NCI-H524 (cell line): Measurements from ENCODE around the gene KIAA0825.

Source experiments
- DNase-seq, 2 experiments: peaks; one replicate each; lab custom pipeline; 2025; lab: John Stamatoyannopoulos, UW

The KIAA0825 gene

GRCh38 chr5:94508461-94509148 is 109.8 kb downstream of the KIAA0825 start:
- peak in 1 of 2 experiments; percentile 11 for DNase-seq

GRCh38 chr5:94505327-94506068 is 112.9 kb downstream of the KIAA0825 start:
- no peak for DNase-seq

GRCh38 chr5:94503677-94504076 is 114.7 kb downstream of the KIAA0825 start:
- peak; percentile 57 to 88 for DNase-seq

DNA sequence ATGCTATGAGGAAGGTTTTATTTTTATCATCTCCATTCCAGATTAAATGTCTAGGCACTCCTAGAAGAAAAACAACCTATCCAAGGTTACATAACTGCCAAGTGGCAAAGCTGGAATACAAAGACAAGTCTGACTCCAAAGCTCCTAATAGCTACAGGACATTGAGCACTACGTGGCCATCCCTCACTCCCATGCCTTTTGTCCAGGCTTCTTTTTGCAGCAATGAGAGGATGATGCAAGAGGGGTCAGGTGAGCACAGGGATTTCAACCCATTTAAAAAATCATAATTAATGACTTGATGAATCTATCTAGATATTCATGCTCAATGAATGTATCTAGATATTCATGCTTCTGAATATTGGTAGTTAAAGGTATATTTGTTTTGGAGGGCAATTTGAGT is 117.0 kb downstream of the KIAA0825 start:
- DNase-seq = peak in 1 of 2 experiments; percentile 7

DNA sequence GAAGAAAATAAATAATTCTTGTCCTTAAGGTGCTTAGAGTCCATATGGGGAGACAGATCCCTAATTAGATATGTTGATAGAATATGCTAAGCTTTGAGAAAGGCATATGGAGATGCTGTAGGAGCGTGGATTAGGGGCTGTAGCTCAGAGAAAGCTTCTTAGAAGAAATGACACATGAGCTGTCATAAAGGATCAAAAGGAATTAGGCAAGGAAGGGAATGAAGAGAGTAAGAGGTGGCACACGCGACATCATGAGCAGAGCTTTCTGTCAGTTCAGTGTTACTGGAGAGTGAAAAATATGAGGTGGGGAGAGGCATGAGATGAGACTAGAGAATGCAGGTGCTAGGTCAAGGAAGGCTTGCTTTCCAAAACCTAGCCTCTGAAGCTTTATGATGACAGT is 118.6 kb downstream of the KIAA0825 start:
- peak; percentile 90 to 97 for DNase-seq

DNA sequence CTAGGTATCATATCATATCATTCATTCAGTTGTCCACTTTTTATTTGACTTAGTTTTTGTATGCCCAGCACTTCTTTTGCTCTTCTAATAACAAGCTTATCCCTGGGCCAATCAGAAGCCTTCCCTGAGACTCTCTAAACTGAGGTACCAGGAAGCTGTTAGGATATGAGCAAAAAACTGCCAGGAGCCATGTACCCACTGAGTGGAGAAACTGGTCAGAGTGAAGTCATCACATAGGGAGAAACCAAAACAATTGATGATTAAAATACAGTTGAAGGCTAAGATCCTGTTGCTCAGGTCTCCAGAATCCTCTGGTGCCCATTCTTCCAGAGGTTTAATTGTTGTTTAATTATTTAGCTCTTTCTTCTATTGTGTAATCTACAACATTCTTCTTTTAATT is 120.2 kb downstream of the KIAA0825 start:
- DNase-seq = no peak

- no peak for DNase-seq
Measured at GRCh38 chr5:94485067-94485466, 133.3 kb downstream of the KIAA0825 start.

- DNase-seq = no peak
Measured at GRCh38 chr5:94481059-94481458, 137.3 kb downstream of the KIAA0825 start.

GRCh38 chr5:94480486-94480885 is 137.9 kb downstream of the KIAA0825 start:
- no peak for DNase-seq

GRCh38 chr5:94473936-94474335 is 144.5 kb downstream of the KIAA0825 start:
- no peak for DNase-seq

DNA sequence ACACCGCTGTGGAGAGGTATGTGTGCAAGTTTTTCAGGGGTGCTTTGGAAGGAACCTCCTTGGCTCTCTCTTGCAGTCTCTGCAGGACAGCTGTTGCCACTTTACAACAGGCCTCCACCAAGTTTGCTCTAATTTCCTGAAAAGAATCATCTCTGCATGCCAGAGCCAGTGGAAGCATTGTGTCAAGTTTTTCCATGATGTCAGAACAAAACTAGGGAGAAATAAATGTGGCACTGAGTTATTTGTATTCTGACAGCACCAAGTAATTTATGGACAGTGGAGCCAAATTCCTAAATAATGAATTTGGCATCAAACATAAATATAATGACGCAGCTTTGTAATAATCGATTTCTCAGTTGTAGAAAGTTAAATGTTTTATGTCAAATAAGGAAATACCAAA is 146.9 kb downstream of the KIAA0825 start:
- DNase-seq = peak in 1 of 2 experiments; percentile 2

DNA sequence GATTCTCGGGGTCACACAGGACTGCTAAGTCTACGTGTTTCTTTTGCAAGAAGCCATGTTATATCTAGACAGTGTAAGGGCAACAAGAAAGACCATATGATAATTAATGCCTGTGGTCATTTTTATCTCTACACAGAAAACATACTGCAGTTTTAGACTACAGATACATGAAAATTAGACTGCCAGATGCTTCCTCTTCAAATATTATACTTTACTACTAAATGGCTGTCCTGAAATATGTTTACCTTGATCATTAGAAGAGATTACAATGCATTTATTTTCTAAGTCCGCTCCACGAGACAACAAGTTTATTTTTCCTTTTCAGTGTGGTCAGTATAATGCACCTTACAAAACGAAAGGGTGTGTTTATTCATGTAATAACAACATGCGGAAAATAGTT is 147.6 kb downstream of the KIAA0825 start:
- DNase-seq = no peak

DNA sequence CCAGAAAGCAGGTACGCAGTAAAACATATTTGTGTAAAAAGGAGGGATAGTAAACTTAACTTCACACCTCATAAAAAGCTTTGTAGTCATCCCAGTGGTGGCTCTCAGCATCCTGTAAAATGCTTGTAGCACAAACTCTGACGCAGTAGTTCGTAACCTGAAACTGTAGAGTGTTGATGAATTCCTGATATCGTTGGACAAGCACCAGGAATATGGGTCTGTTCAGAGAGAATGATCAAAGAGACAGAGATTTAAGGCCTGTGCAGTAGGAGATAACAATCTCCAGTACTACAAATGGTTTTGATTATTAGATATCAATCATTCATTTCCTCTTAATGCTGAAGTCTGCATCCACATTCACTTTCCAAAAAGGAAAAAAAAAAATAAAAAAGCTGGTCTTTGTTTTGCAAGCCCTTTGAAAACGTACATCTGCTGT is 148.5 kb downstream of the KIAA0825 start:
- DNase-seq = peak in 1 of 2 experiments; percentile 26

DNA sequence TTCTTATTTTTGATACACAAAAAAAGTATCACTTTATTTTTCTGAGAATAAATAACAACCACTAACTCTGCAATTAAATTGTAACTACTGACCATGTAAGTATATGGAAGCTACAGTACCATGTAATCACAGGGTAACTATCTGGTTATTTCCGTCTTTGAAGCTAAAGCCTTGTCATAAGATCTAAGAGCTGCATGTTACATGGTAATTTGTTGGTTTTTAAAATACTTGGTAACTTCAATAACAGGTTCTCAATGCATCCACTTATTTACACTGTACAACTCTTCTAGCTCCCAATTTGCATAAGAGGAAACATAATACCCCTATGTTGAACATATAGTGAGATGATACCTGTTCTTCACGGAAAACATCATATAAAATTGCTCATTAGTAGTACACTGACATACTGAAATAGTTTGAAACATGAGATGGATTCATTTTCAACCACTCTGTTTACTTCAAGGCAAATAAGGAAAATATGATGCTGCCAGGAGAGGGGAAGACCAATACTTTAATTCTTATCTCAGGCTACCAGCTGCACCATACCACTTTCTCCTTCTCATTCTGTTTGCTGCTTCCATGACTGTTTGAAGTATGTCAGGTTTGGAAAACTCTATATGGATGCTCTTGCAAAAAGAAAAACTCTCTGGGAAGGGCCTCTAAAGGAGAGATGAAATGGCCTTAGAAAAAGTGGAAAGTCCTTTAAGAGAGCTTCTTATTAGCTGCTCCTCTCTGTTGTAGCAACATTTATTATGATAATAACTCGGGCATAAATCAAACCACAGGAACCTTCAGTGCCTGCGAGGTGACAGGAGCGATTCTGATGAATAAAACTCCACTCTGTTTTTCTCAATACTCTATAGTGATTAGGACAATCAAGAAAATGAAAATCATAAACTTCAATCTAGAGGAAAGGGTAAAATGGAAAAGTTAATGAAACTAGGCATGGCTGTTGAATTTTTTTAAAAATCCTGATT is 150.2 kb downstream of the KIAA0825 start:
- peak; percentile 18 to 68 for DNase-seq

- DNase-seq = peak in 1 of 2 experiments; percentile 76
Measured at GRCh38 chr5:94467346-94467953, 151.0 kb downstream of the KIAA0825 start.

- DNase-seq = no peak
Measured at GRCh38 chr5:94463739-94464138, 154.7 kb downstream of the KIAA0825 start.

- DNase-seq = no peak
Measured at GRCh38 chr5:94461131-94461530, 157.3 kb downstream of the KIAA0825 start.

- DNase-seq = no peak
Measured at GRCh38 chr5:94459915-94460314, 158.5 kb downstream of the KIAA0825 start.

GRCh38 chr5:94457788-94458187 is 160.6 kb downstream of the KIAA0825 start:
- DNase-seq = no peak

DNA sequence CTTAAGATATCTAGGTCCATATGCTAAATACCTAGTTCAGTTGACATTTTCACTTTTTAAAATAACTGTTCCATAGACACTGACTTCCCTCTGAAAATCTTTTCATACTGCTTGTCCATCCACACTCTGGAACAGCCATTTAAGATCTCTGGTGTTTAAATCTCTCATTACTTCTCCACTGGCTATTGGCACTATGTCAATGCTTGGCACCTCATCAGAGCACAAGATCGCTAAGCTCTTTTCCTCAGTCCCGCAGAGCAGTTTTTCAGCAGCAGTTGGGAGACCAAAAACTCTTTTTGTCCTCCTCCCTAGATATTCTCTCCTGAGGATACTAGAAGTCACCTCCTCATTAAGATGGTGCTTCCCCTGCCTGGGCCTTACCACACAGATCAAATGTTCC is 172.7 kb downstream of the KIAA0825 start:
- DNase-seq = no peak

DNA sequence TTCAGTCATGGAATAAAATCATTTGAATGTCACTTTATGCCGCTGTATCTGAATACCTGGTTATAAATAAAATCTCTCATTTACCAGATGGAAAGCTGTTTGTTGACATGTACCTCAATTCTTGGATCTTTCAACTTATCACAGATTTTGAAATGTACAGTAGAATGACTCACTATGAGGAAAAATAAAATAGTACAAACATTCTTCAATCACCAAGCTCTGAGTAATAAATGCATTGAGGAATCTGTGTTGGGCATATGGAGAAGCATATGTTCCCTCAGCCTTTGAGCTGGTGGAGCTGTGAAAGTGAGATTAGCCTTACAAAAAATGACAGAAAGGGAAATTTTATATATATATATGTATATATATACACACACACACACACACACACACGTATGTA is 175.4 kb downstream of the KIAA0825 start:
- DNase-seq = peak in 1 of 2 experiments; percentile 25

GRCh38 chr5:94442076-94442475 is 176.3 kb downstream of the KIAA0825 start:
- DNase-seq = no peak
